H54 (cell line): ENCODE data around the gene GPRC5A.

Experiments used
- DNase-seq: peaks from one replicate; pipeline ENCODE4 v3.0.0; 2011; ENCODE audit warnings: low spot score, mixed read lengths; ENCODE audit not compliant: insufficient read length
- FAIRE-seq: peaks from 3 replicates; lab custom pipeline; 2011; peaks lifted over from hg19 to GRCh38; lab: Jason Lieb, UNC
- POLR2A ChIP-seq: IDR thresholded peaks from 2 replicates; pipeline ENCODE4 v1.6.1; 2011; ENCODE audit warnings: low read depth, mild to moderate bottlenecking, low read length

The GPRC5A gene

GRCh38 chr12:12929696-12930095, 38.3 kb downstream of the GPRC5A start:
- FAIRE-seq (no peak), DNase-seq (no peak)
- TF ChIP-seq POLR2A, result no peak

DNA sequence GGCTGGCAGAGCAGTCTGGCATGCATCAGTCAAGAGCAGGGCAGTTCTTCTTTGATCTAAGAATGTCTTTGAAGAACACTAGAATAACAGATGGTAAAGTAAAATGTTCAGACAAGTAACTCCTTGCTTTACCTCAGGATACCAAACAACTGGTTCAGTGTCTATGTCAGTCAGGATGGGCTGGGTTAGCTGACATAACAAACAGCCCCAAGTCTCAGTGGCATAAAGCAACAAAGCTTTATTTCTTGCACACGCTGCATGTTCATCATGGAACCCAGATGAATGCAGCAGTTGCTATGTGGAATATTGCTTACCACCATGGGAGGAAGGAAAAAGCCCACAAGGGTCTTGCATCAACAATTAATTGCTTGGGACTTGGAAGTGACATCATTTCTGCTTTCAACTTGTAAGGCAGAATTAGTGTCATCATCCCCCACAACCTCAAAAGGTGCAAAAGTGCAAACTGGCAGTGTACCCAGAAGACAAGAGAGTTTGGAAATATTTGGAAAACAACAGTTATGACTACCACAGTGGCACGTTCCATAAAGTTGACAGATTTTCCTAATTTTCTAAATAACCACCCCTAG, 39.4 kb downstream of the GPRC5A start:
- no peak for TF ChIP-seq POLR2A
- DNase-seq (no peak), FAIRE-seq (no peak)

GRCh38 chr12:12933742-12934141, 42.4 kb downstream of the GPRC5A start:
- DNase-seq (no peak), FAIRE-seq (no peak)
- TF ChIP-seq POLR2A, result no peak

GRCh38 chr12:12934556-12934955, 43.2 kb downstream of the GPRC5A start:
- no peak for DNase-seq
- FAIRE-seq, result no peak
- TF ChIP-seq POLR2A, result no peak

GRCh38 chr12:12936983-12937491, 45.7 kb downstream of the GPRC5A start:
- FAIRE-seq (no peak), DNase-seq (no peak)
- no peak for TF ChIP-seq POLR2A

DNA sequence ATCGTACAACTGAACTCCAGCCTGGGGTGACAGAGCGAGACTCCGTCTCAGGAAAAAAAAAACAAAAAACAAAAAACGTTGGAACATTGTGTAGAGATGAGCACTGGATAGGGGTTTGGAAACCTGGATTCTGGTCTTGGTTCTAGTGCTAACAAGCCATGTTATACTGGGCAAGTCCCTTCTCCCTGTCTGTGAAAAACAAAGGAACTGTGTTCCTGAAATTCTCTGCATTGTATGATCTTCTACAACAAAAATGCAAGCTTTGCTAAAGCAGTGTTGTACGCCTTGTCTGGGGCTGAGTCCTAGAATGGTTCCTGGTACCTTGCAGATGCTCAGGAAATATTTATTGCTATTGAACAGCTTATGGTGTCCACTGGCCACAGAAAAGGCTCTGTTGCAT, 47.2 kb downstream of the GPRC5A start:
- TF ChIP-seq POLR2A, result no peak
- FAIRE-seq (no peak), DNase-seq (no peak)

GRCh38 chr12:12939888-12940287, 48.5 kb downstream of the GPRC5A start:
- FAIRE-seq, result no peak
- TF ChIP-seq POLR2A, result no peak
- no peak for DNase-seq

DNA sequence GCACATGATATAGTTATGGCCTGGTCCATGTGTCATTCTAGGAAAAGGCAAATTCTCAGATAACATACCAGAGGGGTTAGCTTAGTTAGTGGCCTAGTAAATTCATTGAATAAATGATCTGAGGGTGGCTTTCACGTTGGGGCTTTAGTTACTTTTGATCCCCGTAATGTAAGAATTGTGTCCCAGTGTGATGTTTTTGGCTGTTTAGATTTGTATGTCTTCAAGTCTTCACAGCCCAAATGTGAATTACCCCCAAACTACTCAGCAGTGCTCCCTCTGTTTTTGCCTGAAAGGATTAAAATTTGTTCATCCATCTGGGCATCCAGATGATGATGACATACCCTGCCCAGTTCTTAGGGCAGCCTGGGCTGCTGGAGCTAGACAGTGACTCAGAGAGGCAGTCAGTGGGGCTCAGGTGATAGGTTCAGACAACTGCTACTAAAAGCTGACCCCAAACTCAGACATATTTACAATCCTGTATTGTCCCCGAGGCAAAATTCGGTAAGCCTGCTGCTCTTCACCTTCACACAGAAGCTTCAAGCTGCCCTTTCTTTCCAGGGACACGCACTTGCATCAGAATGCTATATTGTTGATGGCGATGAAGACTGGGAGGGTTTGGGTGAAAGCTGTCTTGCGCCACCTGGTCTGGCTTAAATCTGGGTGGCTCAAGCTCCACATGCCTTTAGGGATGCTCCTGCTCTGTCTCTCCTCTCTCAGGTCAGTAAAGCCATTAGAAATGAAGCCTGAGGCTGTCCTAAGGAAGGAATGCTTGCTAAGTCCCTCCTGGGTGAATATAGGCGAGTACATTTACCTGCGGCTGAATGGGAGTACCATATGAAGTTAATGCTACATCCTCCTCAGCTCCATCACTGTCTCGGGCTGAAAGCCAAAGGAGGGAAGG, 50.3 kb downstream of the GPRC5A start:
- FAIRE-seq (no peak), DNase-seq (no peak)
- no peak for TF ChIP-seq POLR2A

GRCh38 chr12:12943586-12944260, 52.4 kb downstream of the GPRC5A start:
- DNase-seq (no peak), FAIRE-seq (no peak)
- TF ChIP-seq POLR2A, result no peak

GRCh38 chr12:12945591-12945990, 54.2 kb downstream of the GPRC5A start:
- no peak for FAIRE-seq
- no peak for TF ChIP-seq POLR2A

GRCh38 chr12:12946686-12947355, 55.5 kb downstream of the GPRC5A start:
- no peak for TF ChIP-seq POLR2A
- FAIRE-seq, result no peak
- no peak for DNase-seq

More at GRCh38 chr12:12945591-12945990, 54.2 kb downstream of the GPRC5A start:
- DNase-seq, result no peak

DNA sequence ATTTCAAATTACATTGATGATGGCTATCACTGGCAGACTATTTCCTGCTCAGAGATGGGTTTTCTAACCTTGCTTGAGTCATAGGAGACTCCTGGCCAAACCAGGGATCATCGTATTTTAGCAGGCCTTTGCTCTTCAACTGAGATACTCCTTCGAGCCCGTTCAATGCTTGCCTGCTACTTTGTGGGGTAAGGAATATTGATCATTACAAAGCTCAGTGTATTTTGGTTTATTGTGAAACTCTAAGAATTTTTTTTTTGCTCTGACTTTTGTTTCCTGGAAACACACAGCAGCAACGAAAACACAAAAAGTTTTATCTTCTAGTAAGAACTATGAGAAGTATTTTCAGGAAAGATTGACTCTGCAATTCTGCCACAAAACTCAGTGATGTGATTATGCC, 56.5 kb downstream of the GPRC5A start:
- no peak for TF ChIP-seq POLR2A
- DNase-seq, result no peak
- FAIRE-seq, result no peak

DNA sequence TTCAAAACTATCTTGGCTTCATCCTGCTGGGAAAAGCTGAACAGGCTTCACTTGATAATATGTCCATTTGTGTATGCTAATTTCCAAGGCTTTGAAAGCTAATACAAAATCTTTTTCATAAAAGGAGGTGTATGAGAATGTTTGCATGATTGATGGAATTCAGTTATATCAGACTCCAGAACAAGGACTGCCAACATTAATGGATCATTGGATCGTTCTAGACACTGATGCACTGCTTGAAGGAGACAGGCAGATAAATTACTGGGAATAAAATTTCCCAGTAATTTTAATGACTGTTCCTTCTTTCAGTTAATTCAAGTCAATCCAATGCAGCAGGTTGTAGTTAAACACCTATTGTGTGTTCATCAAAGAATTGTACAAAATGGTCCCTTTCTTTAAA, 60.1 kb downstream of the GPRC5A start:
- DNase-seq (no peak), FAIRE-seq (no peak)
- TF ChIP-seq POLR2A, result no peak
